Thoracic aorta endothelial cell (primary cell): ENCODE measurements around the gene ERC2. TPM values are rescaled to one million over a fixed set of nuclear protein-coding genes. Genes with fewer than 3 reads are reported as not detected.

Experiments
- small RNA-seq: library from RNA; depleted of rRNA; stranded (forward); fragments of <200 nt; gene quantifications from one replicate; pipeline ENCODE3, GENCODE V24; 2012
- total RNA-seq: library from RNA; depleted of rRNA; stranded (reverse); fragments of >200 nt; gene quantifications from 2 replicates; pipeline ENCODE4 v1.2.3, GENCODE V29; 2012

The ERC2 gene
- 2.8 and 3.2 TPM in 2 replicates for total RNA-seq

GRCh38 chr3:56468184-56469106 lies at the start of gene ERC2:
ERC2 (minus strand) TSS chr3:56468467.

GRCh38 chr3:55486857-55487380 lies 981.3 kb downstream of the ERC2 start, which contains the start of gene WNT5A:
WNT5A (minus strand) TSS chr3:55487306; CDS start chr3:55486985, 321 bp downstream.

Small RNAs within 50 kb of the gene (small RNA-seq; reads per million reads assigned to genes)
- gene MIR3938 (1.8 reads per million, percentile 45 among the genes with 10 or more reads in this experiment), gene RNA5SP133 (not detected)

Other genes with a start within 250 kb of the ERC2 start
- gene CCDC66, start 88.7 kb upstream of the ERC2 start, total RNA-seq: 30.5 and 31.2 TPM in 2 replicates
- gene TASOR, start 214.8 kb upstream of the ERC2 start, total RNA-seq: 85.9 and 90.4 TPM in 2 replicates